Glomerular visceral epithelial cell (primary cell): Measurements from ENCODE around the gene OR6J1.
A peak's percentile ranks its signal among the peaks of the same experiment; 100 is the strongest.
"Not testable (repeated sequence)": the region's sequence is repeated elsewhere in the genome, so short reads cannot be mapped to it uniquely, and the experiment has no call there.

Experiments
- DNase-seq: peaks from one replicate; pipeline ENCODE4 v3.0.0-alpha.2; 2016; ENCODE audit errors: extremely low spot score

Gene OR6J1

DNA sequence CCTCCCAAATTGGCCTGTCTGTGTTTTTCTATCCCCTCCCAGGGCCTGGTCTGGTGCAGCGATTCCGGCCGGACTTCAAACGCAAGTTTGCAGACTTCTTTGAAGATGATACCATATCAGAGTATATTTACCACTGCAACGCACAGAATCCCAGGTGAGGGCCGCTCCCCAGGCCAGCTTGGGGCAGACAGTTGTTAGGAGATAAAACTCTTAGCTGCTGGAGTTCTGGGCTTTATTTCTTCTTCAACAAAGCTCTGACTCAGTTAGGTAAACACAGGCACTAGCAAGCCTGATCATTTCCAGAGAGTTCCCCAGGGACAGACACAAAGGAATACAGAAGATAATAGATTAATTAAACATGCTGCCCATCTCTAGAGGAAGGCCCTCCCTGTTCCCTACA lies 37.8 kb downstream of the OR6J1 start:
- no peak for DNase-seq

DNA sequence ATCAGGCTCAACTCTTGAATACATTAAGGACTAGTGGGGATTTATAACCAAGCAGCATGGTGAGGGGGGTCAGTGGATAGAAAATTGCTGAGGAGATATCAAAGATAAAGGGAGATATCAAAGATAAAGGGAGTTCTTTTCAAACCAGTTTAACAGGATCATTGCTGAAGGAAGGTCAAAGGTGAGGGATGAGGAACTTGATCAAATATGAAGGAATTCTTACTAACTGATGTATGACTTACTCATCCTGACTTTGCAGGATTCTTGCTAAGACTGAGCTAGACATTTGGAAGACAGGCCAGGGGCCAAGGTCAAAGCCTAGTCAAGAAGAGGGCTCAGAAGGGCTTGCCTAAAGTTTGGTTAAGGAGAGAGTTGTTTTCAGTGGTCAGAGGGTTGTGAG lies 41.3 kb downstream of the OR6J1 start:
- no peak for DNase-seq

DNA sequence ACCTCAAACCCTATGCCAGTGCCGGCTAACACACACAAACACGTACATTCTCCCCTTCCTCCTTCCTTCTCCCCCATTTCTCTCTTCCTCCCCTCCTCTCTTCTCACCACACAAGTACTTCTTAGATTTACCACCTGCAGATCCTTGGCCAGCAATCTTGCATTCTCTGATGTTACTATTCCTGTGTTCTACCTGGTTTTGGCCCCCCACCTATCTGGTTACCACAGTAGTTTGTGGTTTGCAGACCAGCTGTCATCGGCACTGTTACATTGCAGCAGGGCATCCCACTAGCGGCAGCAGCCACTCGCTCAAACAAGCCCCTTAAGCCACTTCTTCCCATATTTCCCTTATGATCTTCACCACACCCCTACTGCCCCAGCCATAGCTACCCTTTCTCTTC lies 42.2 kb downstream of the OR6J1 start:
- DNase-seq: no peak

DNA sequence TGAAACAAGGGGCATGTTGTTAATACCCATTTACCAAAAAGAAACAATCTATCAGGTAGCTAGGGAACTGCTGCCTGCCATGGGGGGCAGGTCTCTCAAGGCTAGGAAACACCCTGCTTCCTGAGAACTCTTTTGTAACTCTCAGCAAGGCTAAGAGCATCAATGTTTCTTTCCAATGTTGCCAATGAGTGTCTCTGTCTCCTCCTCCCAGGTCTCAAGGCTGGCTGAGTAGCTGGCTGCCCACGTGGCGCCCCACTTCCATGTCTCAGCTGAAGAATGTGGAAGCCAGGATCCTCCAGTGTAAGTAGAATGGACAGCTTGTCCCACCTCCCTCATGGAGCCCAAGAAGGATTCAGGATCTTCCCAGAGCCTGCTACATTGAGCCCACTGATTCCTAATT lies 42.7 kb downstream of the OR6J1 start:
- no peak for DNase-seq

DNA sequence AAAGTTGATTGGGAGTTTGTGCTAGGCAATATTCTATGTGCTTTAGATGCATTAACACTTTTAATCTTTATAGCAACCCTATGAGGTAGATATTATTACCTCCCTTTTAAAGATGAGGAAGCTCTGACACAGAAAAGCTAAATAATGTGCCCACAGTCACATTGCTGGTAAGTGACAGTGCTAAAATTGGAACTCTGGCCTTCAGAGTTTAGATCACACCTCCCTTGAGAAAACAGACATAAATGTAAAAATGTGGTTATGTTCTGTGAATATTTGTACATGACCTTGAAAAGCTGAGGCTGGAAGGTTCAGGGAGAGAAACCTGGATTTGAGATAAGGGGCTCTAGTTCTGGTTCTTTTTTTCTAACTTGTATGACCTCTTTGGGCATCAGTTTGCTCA lies 44.1 kb downstream of the OR6J1 start:
- DNase-seq: no peak

DNA sequence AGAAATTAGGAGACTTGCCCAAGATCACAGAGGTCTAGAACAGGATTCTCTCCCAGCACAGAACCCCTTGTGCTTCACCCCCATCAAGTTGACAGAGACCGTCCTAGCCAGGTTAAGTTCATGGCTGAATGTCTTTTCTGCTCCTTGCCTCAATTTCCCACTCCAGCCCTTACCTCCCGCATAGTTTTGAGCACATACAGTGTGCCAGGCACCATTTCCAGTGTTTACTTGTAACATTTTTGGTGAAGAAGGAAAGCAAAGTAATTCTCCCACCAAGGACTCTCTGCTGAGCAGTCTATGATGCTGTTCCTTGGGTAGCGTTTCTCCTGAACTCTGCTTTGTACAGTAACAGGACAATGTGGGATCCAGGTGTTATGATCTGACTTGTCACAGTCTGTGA lies 44.8 kb downstream of the OR6J1 start:
- DNase-seq: no peak

DNA sequence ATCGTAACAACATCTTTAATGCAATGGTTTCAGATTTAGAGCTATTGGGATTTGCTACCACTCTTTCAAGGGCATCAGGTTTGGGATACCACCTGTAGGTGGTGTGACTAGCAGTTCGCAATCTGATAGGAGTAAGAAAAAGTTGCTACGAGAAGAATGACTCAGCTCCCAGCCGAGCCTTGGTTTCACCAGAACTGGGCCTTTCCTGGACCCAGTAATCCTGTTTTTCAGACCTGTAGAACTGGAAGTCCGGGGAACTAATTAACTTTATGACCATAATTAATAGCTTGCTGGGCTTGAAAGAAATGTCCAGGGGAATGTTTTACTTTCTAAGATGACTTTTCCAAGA lies 45.3 kb downstream of the OR6J1 start:
- peak; percentile 53 for DNase-seq

DNA sequence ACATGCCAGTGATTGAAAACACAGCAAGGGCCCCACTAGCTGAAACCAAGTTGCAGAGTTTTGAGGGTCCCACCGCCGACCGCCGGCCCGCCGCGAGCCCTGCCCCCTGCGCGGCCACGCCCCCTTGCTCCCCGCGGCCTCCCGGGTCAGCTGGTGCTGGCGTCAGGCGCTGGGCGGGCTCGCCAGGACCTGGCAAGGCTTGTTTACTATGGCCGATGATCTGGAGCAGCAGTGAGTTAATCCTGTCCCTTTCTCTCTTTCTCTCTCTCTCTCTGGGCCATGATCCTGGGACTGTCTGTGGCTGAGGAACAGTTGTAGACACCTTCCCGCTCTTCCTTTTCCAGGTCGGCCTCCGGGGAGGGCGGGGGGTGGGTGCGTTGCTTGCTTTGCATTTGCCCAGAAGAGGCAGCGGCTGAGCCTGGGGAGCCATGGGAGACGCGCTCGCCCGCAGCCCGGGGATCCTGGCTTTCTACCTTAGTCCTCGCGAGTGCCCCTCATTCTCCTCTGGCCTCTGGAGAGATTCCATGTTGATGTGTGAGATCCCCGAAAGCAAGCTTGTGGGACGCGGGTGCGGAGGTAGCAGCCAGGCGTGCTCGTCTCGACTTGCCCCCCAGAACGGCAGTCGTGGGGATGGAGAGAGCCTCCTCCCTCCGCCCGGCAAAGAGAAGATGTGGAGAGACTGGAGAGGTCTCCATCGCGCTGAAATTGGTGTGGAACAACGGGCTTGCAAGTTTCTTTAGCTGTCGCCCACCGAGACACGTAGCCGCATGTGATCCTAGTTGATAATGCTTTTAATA lies 45.9 kb downstream of the OR6J1 start, which contains the start of gene ABHD4:
ABHD4 (plus strand) TSS at position 202 of the 797 bp plus-strand sequence; CDS start at position 209, 7 bp downstream.
- peak; percentile 65 for DNase-seq

DNA sequence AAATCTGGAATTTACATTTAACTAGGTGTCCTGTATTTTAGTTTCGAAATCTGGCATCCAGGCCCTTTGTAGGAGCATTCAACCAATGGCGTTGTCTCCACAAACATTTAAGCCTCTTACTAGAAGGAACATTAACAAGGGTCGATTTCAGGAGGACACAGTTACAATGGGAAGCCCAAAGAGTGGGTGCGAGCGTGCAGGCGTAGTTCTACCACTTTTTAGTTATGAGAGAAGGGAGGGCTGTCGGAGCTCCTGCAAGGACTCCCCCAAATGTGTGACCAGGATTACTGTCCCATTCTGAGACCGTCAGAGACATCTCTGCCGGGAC lies 46.4 kb downstream of the OR6J1 start:
- DNase-seq: no peak

DNA sequence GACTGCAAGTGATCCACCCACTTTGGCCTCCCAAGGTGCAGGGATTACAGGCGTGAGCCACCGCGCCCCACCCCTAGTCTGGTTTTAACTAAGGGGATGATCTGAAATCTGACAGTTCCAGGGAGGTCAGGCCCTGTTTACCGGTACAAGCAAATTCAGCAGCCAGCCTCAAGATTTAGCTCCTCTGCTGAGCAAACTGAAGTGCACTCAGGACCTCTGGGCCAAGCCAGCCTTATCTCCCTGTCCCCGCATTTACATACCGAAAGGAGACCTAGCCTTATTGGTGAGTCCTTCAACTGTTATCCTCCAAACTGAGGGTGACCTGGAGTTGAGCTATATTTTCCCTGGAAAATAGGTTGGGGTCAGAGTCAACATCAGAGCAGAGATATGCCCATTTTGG lies 46.9 kb downstream of the OR6J1 start:
- DNase-seq: no peak

DNA sequence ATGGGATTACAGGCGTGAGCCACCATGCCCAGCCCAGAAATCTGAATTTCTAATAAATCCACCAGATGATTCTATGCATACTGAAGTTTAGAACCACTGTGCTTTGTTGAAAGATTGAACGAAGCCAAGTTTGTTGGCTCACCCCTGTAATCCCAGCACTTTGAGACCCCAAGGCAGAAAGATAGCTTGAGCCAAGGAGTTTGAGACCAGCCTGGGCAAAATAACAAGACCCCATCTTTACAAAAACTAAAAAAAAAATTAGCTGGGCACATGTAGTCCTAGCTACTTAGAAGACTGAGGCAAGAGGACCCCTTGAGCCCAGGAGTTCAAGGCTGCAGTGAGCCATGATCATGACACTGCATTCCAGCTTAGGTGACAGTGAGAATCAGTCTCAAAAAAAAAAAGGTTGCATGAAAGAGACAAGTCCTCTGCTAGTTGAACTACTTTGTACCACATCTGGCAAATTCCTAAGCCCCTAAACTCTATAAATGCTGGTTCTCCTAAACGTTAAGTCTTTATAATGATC lies 47.7 kb downstream of the OR6J1 start:
- no peak for DNase-seq

DNA sequence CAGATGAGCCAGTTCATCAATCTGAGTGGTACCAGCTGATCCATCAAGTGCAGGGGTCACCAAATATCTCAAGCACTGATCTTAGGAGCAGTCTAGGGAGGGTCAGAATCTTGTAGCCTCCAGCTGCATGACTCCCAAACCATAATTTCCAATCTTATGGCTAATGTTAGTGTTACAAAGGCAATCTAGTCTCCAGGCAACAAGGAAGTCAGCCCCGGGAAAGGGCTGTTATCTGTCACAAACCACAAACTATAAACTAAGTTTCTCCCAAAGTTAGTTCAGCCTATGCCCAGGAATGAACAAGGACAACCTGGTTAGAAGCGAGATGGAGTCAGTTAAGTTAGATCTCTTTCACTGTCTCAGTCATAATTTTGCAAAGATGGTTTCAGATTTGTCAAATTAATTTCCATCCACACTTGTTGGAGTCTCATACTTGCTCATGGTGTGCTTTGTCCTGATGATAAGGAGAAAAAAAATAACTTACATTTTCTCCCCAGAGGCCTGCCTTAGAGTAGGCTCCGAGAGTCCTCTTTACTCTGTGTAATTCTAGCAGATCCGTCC lies 49.9 kb downstream of the OR6J1 start:
- no peak for DNase-seq

DNA sequence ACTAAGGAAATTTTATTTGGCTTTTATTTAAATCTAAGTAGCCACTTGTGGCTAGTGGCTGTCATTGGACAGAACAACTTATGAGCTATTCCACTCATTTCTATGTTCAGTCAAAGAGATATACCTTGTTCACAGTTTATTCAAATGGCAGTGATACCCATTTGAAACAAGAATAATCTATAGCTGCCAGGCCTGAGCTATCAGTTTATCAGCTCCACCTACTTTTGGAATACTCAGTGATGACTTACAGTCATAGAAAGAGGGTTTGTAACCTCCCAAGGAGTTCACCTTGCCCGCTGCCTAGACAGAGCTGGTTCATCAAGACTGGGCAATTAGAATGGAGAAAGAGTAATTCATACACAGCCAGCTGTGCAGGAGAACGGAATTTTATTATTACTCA lies 50.6 kb downstream of the OR6J1 start:
- DNase-seq: no peak

DNA sequence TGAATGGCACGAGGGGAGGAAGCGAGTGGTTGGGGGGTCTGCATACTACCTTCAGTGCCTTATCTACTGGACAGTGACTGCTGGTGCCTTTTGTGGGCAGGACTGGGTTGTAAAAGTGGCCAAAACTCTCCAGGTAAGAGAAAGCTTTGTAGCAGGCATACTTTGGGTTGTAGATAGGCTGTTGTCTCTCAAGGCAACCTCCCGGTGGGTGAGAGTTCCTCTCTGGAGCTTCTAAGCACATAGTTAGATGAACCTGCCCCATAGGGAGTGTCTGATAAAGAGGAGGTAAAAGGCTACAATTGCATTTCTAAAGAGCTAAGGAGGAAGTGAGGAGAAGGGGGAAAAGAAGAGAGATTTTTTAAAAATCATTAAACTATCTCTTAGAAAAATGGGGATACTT lies 51.0 kb downstream of the OR6J1 start:
- no peak for DNase-seq

DNA sequence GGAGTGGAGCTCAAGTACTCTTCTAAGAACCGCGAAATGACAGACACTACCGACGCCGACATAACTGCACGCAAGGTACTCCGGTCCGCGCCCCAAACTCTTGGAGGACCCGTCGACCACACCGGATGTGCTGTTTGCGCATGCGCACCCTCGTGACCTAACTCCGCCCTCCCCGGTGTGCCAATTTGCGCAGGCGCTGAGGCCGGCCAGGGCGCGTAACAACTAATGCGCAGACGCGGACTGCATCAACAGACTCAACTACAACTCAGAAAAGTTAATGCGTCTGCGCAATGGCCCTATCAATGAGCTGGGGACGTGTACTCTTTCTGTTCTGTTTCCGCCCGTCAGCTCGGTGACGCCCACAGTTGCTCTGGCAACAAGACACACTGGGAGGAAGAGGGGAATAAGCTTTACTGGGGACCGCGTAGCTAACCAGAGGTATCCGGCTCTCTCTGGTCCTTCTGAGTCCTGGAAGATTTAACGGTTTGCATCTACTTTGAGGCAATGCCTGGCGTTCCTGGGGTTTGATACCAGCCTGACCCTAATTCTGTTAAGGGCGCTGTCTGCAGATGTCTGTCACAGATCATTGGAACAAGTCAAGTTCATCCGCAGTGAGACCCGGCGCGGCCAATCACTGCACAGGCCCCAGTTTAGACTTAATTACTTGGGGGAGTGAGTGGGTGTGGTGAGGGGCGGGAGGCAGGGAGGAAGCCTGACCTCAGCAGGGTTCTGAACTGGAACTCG lies 54.9 kb downstream of the OR6J1 start, which contains the start of gene DAD1:
DAD1 (minus strand) TSS at position 129 of the 744 bp plus-strand sequence; CDS start at position 62, 67 bp downstream.
- DNase-seq: peak; percentile 100

DNA sequence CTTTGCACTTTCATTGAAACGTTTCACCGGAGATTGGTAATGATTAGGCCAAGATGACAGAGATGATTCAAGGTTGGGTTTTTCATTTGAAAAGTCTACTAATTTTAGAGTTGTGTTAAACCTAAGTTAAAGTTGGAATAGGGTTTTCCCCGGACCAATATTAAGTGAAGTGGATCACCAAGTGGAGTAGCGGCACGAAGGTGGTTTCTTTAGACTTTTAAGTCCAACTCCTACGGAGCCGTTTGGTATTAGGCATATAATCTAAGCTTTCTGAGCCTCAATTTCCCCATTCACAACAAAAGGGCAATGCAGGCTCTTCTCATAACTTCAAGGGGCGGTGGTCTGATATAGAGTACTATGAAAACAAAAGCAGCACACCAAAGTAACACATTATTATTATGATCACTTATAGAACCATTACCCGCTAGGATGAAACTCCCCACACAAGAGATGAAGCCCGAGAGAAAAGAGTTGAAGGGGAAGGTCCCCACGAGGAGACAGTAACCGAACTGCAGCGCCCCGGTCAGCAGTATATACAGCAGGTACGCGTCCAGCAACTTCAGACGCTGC lies 55.5 kb downstream of the OR6J1 start:
- no peak for DNase-seq

DNA sequence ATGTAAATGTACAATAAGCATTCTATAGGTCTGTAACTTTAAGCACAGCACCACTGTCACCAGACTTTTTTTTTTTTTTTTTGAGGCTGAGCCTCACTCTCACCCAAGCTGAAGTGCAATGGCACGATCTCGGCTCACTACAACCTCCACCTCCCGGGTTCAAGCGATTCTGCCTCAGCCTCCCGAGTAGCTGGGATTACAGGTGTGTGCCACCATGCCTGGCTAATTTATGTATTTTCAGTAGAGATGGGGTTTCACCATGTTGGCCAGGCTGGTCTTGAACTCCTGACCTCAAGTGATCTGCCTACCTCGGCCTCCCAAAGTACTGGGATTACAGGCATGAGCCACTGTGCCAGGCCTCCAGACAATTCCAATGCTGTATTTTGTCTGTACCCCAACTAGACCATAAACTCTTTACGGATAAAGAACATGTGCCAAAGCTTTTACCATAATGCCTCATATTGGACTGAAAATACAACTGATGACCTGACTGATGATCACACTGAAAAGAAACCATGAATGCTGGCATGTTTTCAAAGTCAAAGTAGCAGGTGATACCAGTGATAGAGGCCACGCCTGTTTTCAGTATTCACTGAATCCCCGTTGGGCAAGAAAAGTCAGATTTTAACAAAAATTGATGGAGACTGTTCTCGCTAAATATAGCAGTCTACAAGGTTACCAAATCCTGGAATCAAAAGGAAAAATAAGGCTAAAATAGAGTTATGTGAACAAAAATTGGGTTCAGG lies 56.3 kb downstream of the OR6J1 start:
- not testable (repeated sequence) for DNase-seq

DNA sequence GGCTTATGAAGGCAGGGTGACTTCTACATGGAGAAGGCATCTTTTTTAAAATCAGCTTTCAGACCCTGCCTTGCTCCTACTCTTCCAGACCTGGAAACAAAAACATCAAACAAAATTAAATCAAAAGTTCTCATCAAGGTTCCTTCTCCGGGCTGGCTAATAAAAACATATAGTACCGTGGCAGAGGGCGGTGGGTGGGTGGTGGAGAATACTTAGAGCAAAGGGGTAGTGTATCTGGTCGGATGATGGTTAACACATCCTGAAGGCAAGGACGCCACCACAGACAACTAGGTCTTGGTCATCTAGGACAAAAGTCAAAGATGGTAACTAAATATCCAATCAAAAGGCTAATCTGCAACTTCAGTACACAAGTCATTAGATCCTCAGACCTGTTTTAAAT lies 56.9 kb downstream of the OR6J1 start:
- DNase-seq: no peak

DNA sequence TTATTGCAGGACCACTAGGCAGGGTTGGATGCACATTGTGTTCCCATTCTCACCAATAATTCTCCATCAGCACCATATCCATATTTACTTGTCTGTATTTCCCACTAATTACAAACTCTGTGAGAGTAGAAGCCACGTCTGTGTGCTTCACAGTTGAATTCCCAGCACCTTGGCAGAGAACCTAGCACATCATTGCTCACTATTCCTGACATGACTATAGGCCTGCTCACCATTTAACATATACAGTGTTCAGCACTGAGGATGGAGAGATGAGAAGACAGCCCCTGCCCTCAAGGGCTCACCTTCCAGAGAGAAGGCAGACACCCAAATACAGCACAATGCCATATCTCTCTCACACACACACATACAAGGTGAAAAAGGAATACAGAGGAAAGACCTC lies 60.2 kb downstream of the OR6J1 start:
- DNase-seq: no peak
